Left cardiac atrium (tissue), 4 donors: ENCODE data around the gene OAF. TPM values are rescaled to one million over a fixed set of nuclear protein-coding genes. Genes with fewer than 3 reads are reported as not detected.
"Not testable (repeated sequence)": the region's sequence is repeated elsewhere in the genome, so short reads cannot be mapped to it uniquely, and the experiment has no call there.

Experiments
- ATAC-seq, 2 donors: fragments of 200-7000 bp; cut with Tn5 transposase; one replicate each; pipeline ENCODE4 v1.9.1; 2020; ENCODE audit warnings: mild to moderate bottlenecking in 2 of 2, moderate library complexity in 2 of 2
- DNase-seq: peaks from one replicate; pipeline ENCODE4 v3.0.0-alpha.2; 2020
- intact Hi-C, 2 donors: fragments of 100-400 bp; cut with DNase I; formaldehyde crosslinking; loops; one replicate each; pipeline versions ENCODE4 v1.14.1 to v1.15.1; 2022 to 2023
- total RNA-seq, 2 donors: library from RNA; stranded (reverse); fragmentation: NEBNext Ultra II Directional; extraction: Animal tissue kit (Norgen Biotek cat#: 25700); gene quantifications; one replicate each; pipeline ENCODE4 v1.2.1, GENCODE V29; 2021
- donor health status: DM: no; HTN: yes; CAD: no.
- donor health status: DM: no; HTN: yes; CAD: no; lungs with severe emphysema.
- donor health status: DM: yes; HTN: yes; CAD: no.
- donor health status: Dilated cardiomyopathy.

OAF gene
- total RNA-seq, 2 donors from 2014 or later: 32.9 to 59.6 TPM

DNA sequence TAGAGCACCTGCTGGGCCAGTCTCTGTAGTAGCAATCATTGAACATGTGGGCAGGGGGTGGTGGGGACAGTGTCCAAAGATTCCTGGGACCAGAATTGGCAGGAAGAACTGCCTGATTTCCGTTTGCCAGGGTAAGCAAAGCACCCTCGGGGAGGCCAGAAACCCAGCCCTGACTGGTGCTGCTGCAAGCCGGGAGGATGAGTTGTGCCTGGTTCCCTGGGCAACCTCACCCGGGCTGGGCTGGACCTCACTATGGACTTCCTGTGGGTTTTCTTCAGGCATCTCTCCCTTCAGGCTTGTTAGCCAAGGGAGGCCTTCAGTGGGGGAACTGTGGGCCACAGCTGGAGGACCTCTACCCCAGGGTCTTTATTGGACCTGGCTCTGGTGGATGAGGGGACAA, 21.1 kb downstream of the OAF start:
- ATAC-seq: no peak
- no peak for DNase-seq
- intact Hi-C loops: loop anchor here in 1 of 2 donors (2.0 kb wide), 1 partner anchor 57 kb away; no protein-coding TSS in a partner anchor

DNA sequence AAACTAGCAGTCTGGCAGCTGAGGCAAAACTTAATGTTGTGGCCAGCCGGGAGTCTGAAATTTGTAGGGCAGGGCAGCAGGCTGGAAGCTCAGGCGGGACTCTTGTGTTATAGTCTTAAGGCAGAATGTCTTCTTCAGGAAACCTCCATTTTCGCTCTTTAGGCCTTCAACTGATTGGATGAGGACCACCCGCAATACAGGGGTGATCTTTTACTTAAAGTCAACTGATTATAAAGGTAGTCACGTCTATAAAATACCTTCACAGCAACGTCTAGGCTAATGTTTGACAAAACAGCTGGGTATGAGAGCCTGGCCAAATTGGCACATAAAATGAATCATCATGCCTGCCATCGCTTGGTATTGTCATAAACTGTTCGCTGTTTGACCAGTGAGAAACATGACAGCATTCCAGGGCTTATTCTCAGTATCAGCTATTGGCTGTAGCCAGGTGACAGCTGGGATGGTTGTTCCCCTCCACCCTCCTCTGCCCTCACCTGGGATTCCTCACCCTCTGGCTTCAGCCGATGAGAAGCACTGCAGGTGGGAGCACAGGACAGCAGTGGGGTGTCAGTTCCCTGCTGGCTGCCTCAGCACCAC, 22.5 kb downstream of the OAF start:
- intact Hi-C loops: no loop called here
- DNase-seq (no peak), ATAC-seq (no peak)

DNA sequence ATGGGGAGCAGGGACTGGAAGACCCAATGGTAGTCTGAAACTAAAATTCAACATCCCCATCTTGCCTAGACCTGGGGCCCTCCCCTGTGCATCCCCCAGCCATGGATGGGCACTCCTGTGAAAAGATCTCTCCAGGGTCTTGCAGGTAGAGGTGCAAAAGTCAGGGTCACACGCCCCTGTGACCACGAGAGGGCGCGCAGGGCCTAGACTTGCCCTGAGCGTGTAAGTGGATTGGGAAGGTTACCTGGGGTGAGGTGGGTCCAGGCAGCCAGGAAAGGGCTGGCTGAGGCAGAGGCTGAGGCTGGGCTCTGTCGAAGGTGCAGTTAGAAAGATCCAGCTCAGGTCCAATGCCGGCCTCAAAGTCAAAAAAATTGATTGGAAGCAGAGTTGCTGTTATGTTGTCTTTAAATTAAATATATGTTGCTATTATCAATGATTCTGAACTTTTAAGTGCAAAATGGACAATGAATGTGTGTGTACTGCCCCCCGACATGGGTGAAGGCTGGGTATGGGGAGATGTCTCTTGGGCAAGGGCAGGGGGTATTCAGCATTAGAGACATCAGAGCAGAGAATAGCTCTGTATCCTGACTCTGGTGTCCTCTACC, 24.3 kb downstream of the OAF start:
- peak; percentile 68 to 71 for ATAC-seq
- intact Hi-C loops: loop anchor here (1.0 to 2.0 kb wide), 2 partner anchors 66 to 67 kb away; no protein-coding TSS in a partner anchor
- DNase-seq: peak; percentile 63

DNA sequence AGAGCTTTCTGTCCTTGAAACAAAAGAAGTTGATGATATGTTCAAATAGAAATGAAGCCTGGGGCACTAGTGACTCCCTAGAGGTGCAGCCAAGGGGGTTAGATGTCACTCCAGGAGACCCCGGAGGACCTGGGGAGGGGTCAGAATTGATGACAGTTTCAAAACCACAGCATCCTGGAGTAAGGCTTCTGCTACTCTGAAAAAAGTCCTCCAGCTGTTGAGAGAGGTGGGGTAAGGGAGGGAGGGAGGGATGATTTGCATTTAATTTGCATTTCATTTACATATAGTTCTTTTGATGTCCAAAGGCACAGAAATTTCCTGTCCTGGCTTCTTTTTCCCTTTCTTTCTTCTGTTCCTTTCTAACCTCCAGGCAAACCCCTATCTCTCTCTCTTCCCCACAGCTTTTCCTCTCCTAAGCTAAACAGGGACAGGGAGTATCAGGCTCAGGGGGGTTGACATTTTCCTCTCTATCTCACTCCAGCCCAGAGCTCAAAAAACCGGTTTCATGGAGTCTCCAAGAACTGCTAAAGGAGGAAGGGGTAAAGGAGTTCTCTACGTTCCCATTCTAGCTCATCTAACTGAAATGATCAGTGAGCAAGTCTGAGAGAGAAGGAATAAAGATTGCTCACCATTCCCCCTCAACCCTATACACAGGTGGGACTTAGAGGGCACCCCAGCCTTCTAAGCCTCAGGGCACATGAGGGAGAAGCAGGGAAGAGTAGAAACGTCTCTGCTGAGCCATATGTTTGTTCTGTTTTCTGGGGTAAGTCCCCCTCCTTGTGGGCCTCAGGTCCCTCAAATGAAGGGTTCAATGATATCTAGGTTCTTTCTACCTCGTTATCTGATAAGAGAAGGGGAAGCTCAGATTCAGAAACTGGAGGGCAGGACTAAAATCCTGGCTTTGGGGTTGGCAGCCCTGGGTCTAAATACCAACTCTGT, 25.6 kb downstream of the OAF start:
- intact Hi-C loops: no loop called here
- DNase-seq (no peak), ATAC-seq (no peak)

DNA sequence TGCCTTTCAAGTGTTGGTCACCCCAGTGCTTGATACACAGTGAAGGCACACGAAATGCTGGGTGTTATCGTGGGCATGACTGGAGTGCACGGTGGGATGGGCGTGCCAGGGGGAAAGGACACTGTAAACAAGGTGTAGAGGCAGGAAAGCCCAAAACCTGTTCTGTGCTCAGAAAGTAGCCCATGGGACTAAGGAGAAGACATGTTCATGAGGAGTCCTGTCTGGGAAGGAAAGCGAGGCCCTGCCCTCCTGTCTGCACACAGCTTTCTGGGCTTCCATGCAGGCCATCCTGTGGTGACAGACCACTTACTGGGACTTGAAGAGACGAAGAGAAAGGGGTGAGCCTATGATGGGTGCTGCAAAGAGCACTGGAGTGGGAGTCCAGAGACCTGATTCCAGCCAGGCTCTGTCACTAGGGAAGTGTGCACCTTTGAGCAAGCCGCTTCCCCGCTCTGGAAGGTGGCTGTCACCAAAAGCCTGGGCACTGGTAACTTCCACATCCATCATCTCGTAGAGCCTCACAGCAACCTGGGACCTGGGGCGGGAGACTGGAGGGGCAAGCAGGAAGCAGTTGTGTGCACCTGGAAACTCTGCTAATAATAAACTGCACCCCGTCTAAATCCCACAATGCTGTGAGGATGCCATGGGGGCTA, 28.3 kb downstream of the OAF start:
- intact Hi-C loops: no loop called here
- DNase-seq (no peak), ATAC-seq (no peak)

DNA sequence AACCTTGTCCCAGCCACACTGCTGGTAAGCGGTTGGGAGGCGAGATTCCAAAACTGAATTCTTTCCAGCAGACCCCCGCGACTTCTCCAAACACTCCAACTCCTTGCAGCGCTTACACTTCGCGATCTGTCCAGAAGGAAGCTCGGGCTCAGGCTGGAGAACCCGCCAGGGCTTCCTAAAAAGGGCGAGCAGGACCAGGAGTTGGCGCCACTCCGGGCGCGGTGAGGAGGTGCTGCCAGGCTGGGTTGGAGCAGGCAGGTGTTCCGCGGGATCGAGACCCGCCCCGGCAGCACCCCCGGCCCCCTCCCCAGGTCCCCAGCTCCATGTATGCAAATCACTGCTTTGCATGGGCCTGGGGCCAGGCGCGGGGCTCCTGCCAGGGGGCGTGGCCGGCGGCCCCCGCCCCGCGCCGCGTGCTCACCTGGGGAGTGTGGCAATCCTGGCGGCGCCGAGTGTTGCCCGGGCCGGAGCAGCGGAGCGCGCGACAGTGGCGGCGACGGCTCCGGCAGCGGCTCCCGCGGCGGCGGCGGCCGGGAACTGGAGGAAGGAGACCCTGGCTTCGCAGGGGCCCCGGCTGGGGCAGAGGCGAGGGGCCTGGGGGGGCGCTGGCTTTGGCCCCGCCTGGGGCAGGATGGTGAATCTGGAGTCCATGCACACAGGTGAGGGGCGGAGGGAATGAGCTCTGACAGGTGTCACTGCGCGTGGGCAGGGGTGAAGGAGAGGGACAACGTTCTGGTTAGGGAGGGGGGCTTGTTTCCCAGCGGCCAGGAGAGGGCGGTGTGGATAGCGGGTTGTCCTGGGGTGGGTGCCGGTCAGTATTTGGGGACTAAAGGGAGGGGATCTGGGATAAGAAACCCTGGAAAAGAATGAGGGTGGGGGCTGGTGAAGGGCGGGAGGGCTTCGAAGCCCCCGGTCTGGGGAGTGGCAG, 29.1 kb downstream of the OAF start, which contains the start of gene POU2F3:
POU2F3 (plus strand) TSS at position 428 of the 928 bp plus-strand sequence; CDS start at position 632, 204 bp downstream.
- ATAC-seq (no peak), DNase-seq (no peak)
- intact Hi-C loops: no loop called here

DNA sequence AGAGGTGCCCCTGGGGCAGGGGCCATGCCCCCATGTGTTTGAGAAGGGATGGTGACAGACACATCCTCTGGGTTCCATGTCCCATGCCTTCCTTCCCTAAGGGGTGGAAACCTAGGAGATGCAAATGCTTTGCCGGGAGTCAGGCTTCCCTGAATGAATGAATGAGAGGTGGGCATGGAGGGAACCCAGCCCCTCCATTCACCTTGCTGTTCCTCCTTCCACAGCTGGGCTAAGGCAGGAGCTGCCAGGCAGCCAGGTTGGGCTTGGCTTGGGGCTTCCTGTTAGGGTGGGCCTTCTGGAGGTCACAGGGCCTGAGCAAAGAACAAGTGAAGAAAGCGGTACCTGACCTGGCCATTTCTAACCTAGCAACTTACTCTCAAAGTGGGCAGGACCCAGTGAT, 30.0 kb downstream of the OAF start:
- ATAC-seq (no peak), DNase-seq (no peak)
- intact Hi-C loops: no loop called here

DNA sequence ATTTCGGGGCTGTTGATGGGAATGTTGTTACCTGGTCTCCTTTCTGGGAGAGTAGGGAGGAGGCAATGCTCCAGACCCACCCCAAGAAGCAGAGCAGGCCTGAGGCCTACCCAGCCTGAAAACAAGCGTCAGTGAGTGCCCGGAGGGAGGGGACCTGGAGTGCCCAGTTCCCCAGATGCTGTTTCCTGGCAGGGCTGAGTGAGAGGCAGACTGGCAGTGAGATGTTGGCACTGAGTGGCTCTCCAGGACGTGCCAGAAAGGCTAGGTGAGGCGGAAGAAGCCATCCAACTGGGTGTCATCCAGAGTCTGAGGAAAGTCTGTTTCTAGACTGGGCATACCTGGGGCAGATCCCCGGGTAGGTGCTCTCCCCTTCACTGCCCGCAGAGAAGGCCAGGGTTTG, 30.4 kb downstream of the OAF start:
- ATAC-seq: peak; percentile 26 to 49
- intact Hi-C loops: no loop called here
- no peak for DNase-seq

DNA sequence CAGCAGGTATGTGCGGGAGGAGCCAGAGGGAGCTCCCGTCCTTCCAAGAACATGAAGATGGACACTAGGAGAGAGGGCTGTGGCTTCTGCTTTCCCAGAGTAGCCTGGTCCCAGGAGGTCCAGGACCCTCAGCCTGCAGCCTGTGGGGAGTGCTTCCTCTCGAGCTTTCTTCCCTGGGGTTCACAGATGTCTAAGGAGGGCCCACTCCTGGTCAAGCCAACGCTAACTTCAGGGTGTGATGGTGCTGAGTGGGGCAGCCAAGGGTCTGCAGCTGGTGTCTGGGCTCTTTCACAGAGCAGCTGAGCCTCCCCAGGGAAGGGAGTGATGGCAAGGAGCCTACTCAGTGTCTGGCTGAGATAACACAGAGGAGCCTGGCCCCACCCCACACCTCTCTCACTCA, 32.4 kb downstream of the OAF start:
- intact Hi-C loops: no loop called here
- DNase-seq (no peak), ATAC-seq (no peak)

DNA sequence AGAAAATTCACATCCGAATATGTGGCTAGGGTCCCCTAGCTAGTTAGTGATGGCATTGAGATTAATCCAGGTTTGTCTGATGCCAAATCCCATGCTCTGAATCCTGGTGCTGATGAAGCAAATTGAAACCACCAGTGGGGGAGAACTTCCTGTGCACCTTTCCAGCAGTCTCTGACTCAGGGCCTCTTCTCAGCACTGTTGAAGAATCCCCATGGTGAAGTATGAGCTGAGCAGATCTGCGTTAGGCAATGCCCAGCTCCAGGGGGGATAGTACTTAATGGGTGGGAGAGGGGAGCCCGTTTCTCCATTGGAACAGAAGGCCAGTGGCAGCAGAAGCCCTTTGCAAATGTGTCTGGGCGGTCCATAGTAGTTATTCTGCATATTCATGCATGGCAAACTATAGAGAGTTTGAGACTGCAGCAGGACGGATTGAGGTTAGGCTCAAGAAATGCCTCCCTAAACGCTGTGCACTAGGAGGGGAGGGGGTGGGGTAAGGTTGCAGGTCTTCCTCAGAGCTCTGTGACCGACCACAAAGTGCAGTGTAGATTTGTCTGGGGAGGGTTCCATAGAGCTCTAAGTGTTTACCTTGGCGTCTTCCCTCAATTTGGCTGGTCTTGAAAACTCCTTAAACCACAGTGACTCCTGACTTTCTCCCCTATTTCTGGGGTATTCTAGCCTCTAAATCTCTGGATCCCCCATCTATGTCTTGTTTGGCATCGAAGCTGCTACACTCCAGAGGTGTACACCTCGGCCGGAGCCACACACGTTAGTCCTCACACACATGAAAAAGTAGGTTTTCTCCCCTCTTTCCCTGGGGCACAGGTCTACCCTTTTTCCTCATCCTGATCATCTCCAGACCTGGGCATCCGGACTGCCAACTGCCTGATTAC, 33.9 kb downstream of the OAF start:
- ATAC-seq: no peak
- no peak for DNase-seq
- intact Hi-C loops: no loop called here

DNA sequence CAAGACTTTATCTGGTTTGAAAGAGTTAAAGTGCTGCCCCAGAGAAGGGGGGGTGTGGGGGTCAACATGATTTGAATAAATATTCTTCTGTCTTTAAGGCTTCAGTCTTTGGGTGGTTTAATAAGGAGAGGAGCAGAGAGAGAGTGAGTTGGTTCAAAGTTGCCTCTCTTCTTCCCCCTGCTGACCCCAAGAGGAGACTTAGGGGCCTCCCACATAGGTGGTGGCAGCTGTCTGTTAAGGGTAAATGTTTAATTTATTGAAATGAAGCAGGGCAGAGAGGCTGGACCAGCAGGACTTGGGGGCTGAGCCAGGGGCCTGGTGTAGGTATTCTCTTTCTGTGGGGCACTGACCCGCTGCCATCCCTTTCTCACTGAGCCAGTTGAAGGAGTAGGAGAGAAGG, 34.6 kb downstream of the OAF start:
- ATAC-seq: no peak
- intact Hi-C loops: no loop called here
- no peak for DNase-seq

DNA sequence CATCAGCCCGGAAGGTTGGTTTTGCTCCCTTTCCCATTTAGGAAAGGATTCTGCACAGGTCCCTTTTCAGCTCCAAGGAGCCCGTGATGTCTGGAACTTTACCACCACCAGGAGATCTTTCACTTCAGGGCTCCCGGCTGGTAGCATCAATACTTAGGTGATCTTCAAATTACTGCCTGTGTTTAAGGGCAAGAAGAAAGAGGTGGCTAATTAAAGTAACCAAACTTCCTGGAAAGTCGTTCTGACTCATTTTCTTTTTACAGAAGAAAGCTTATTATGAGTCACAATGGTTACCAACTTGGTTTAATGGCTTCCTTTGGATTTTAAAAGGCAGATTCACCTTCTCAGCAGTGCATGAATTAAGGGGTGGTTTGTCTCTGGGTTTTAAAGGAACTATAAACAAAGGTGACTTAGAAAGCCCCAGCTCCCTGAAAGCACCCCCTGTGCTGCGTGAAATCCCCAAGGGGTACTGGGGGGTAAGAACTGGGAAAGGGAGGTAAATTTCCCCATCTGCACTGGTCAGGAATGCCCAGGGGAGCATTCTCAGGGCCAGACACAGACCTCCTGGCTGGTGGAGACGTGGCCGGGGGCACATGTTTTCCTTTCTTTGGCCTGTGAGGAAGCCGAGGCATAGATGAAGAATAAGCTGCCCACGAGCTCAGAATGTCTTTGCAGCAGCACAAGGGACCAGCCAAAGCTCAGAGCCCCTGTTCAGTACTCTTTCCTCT, 37.9 kb downstream of the OAF start:
- DNase-seq (no peak), ATAC-seq (no peak)
- intact Hi-C loops: no loop called here

DNA sequence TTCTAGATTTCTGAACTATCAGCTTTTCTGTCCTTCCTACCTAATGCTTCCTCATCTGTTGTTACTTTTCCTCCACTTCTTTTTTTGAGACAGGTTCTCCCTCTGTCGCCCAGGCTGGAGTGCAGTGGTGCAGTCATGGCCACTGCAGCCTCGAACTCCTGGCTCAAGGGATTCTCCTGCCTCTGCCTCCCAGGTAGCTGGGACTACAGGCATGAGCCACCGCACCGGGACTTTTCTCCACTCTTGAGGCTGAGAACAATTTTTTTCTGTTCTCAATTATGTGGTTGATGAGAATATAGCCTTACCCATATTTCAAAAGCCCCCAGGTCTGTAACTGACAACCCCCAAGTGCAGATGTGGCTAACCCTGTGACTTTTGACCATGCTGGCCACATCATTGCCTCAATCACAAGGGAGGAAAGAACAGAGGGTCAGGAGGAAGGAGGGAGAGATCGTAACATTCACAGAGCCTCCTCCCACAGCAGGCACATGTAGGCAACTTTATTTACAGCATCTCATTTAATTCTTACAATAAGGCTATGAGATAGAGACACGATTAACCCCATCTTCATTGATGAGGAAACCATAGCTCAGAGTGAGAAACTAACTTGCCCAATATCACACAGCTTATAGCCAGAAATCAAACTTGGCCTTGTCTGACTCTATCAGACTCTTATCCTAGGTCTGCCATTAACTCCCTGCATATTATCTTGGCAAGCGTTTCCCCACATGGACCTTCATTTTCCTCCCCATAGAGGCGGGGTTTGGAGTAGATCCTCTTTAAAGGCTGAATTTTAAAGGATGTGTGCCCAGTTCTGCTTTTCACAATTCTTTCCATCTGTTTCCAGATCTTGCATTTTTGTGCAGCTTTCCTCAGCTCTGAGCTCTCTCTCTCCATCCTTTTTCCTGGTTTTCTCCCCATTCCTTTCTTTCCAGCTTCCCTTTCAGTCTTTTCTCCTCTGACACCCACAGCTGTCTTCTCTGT, 38.7 kb downstream of the OAF start:
- no peak for ATAC-seq

DNA sequence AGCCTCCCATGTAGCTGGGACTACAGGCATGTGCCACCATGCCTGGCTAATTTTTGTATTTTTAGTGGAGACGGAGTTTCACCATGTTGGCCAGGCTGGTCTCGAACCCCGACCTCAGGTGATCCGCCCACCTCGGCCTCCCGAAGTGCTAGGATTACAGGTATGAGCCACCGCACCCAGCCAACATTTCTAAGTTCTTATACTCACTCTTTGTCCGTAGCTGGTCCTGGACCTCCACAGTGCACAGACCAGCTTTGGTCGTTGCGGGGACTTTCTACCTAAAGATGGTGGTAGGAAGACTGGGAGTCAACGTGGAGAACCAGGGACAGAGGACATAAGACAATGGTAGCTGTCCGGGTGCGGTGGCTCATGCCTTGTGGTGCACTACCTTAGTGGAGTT, 42.5 kb downstream of the OAF start:
- intact Hi-C loops, DNase-seq, ATAC-seq: not testable (repeated sequence)

More for the DNA sequence above, 38.7 kb downstream of the OAF start:
- no peak for DNase-seq
- intact Hi-C loops: no loop called here

DNA sequence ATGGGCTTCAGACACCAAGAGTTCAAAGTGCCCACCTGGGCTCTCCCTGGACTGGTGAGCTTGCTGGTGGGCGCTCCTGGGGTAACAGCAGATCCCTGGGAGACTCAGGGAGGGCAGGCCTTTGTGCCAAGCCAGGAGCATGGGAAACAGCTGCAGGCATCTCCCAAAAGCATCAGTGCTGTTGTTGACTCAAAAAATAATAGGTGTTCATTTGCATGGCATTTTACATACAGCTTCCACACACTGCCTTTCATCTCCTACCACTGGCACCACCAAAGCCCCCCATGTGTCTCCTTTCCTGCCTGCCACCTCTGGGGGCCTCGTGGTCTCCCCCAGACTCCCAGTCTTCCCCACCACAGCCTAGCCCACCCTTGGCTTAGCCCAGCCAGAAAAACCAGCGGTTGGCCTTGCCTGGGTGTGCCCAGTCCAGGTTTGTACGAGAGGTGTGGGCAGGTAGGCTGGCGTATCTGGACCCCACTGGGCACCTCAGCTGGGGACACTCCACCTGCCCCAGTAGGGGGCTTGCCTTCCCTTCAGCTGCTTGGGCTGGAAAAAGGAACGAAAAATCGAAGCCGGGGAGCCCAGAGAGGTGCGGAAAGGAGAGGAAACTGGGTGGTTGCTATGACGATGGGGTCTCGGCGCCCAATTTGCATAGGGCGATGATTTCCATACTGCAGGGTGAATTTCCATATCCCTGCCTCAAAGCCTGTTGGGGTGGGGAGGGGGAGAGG, 44.1 kb downstream of the OAF start:
- DNase-seq (no peak), ATAC-seq (no peak)
- intact Hi-C loops: no loop called here
